IMR-90 (cell line): ENCODE measurements around the gene OSGIN1. TPM values are rescaled to one million over a fixed set of nuclear protein-coding genes. Genes with fewer than 3 reads are reported as not detected.

Source experiments
- ATAC-seq: fragments of 200-7000 bp; cut with Tn5 transposase; 2 replicates; pipeline ENCODE4 v1.9.1; 2020; ENCODE audit warnings: low read depth, mild to moderate bottlenecking, moderate library complexity
- BruUV-seq: library from RNA; stranded (reverse); fragments of 400-500 nt; replicated peaks from 2 replicates; lab custom pipeline; 2021; lab: Mats Ljungman, UMichigan
- CTCF ChIA-PET: fragments of 300-600 bp; formaldehyde crosslinking; extraction: SDS; loops from one replicate; lab custom pipeline; 2021; ENCODE audit warnings: antibody characterized with exemption; lab: Yijun Ruan, JAX
- POLR2A ChIA-PET: fragments of 300-600 bp; sonication (Branson Sonifier 250); formaldehyde crosslinking; loops from one replicate; lab custom pipeline; 2022; ENCODE audit warnings: antibody characterized with exemption; ENCODE audit not compliant: unreplicated experiment; lab: Charles Lee
- DNase-seq: peaks from one replicate; pipeline ENCODE4 v3.0.0; 2013
- H2AFZ ChIP-seq: replicated peaks from 2 replicates; pipeline ENCODE3; 2013; ENCODE audit warnings: low read length, mild to moderate bottlenecking; ENCODE audit not compliant: poor library complexity
- H2AK5ac ChIP-seq: 2 replicates; pipeline ENCODE4 v1.6.1; 2013; ENCODE audit warnings: low read depth, low read length, inconsistent platforms
- H2AK9ac ChIP-seq: replicated peaks from 2 replicates; pipeline ENCODE3; 2013; ENCODE audit warnings: mild to moderate bottlenecking, low read depth, low read length, moderate library complexity; ENCODE audit not compliant: poor library complexity
- H2BK120ac ChIP-seq: 2 replicates; pipeline ENCODE4 v1.6.1; 2013; ENCODE audit warnings: low read depth, low read length, inconsistent platforms
- H2BK15ac ChIP-seq: 3 replicates; pipeline ENCODE4 v1.6.1; 2013; ENCODE audit warnings: low read depth, low read length, inconsistent platforms
- H2BK20ac ChIP-seq: 2 replicates; pipeline ENCODE4 v1.6.1; 2013; ENCODE audit warnings: low read depth, mild to moderate bottlenecking, inconsistent platforms, low read length, moderate library complexity
- H2BK5ac ChIP-seq: 2 replicates; pipeline ENCODE4 v1.6.1; 2013; ENCODE audit warnings: mild to moderate bottlenecking, low read depth, low read length, inconsistent platforms; ENCODE audit not compliant: poor library complexity, severe bottlenecking
- H3K14ac ChIP-seq: replicated peaks from 2 replicates; pipeline ENCODE4 v1.6.1; 2013; ENCODE audit warnings: low read depth, low read length, inconsistent platforms
- H3K18ac ChIP-seq: 2 replicates; pipeline ENCODE4 v1.6.1; 2013; ENCODE audit warnings: low read depth, low read length, control low read depth
- H3K23ac ChIP-seq: 2 replicates; pipeline ENCODE4 v1.6.1; 2013; ENCODE audit warnings: low read depth, low read length, inconsistent platforms
- H3K27ac ChIP-seq: 2 replicates; pipeline ENCODE4 v1.5.1; 2013; ENCODE audit warnings: mild to moderate bottlenecking, control low read depth, low read length; ENCODE audit not compliant: insufficient read depth
- H3K27me3 ChIP-seq: 2 replicates; pipeline ENCODE4 v1.6.1; 2013; ENCODE audit warnings: low read length; ENCODE audit not compliant: control insufficient read depth, insufficient read depth
- H3K36me3 ChIP-seq: 2 replicates; pipeline ENCODE4 v1.6.1; 2013; ENCODE audit warnings: low read length, mixed read lengths; ENCODE audit not compliant: control insufficient read depth, insufficient read depth
- H3K4ac ChIP-seq: 2 replicates; pipeline ENCODE4 v1.6.1; 2013; ENCODE audit warnings: low read depth, low read length, inconsistent platforms
- H3K4me1 ChIP-seq: 2 replicates; pipeline ENCODE4 v1.6.1; 2013; ENCODE audit warnings: low read length, mixed read lengths; ENCODE audit not compliant: control insufficient read depth, insufficient read depth
- H3K4me2 ChIP-seq: 2 replicates; pipeline ENCODE4 v1.6.1; 2013; ENCODE audit warnings: low read depth, mild to moderate bottlenecking, control low read depth, low read length, moderate library complexity
- H3K4me3 ChIP-seq: 2 replicates; pipeline ENCODE4 v1.5.1; 2013; ENCODE audit warnings: low read depth, mild to moderate bottlenecking, control low read depth, low read length, moderate library complexity; ENCODE audit not compliant: insufficient read depth
- H3K56ac ChIP-seq: 2 replicates; pipeline ENCODE4 v1.6.1; 2013; ENCODE audit warnings: low read length, inconsistent platforms; ENCODE audit not compliant: insufficient read depth; ENCODE audit errors: extremely low read depth
- H3K79me1 ChIP-seq, 2 experiments: 2 replicates each; pipeline ENCODE4 v1.6.1; 2013; ENCODE audit warnings: low read length in 2 of 2, inconsistent platforms in 1 of 2, low read depth in 1 of 2
- H3K9ac ChIP-seq: 2 replicates; pipeline ENCODE4 v1.6.1; 2013; ENCODE audit warnings: low read depth, low read length, control low read depth
- H3K9me1 ChIP-seq: 2 replicates; pipeline ENCODE4 v1.6.1; 2013; ENCODE audit warnings: low read length, inconsistent platforms; ENCODE audit not compliant: insufficient read depth
- H3K9me3 ChIP-seq: 2 replicates; pipeline ENCODE4 v1.6.1; 2013; ENCODE audit warnings: low read length; ENCODE audit not compliant: control insufficient read depth, insufficient read depth
- H4K20me1 ChIP-seq: 2 replicates; pipeline ENCODE4 v1.6.1; 2013; ENCODE audit warnings: low read length, inconsistent platforms; ENCODE audit not compliant: insufficient read depth
- H4K5ac ChIP-seq: 2 replicates; pipeline ENCODE4 v1.6.1; 2013; ENCODE audit warnings: mild to moderate bottlenecking, low read depth, low read length, control low read depth
- H4K8ac ChIP-seq, 2 experiments: 2 replicates each; pipeline ENCODE4 v1.6.1; 2013; ENCODE audit warnings: low read depth in 2 of 2, low read length in 2 of 2, control low read depth in 1 of 2, inconsistent platforms in 1 of 2
- H4K91ac ChIP-seq: 2 replicates; pipeline ENCODE4 v1.6.1; 2013; ENCODE audit warnings: low read depth, low read length, inconsistent platforms; ENCODE audit not compliant: insufficient read depth
- BHLHE40 ChIP-seq: fragments of 150-350 bp; IDR thresholded peaks from 2 replicates; pipeline ENCODE4 v1.6.1; 2016; ENCODE audit warnings: mild to moderate bottlenecking, low read depth, low read length
- CHD1 ChIP-seq: IDR thresholded peaks from 2 replicates; pipeline ENCODE4 v1.6.1; 2012; ENCODE audit warnings: low read depth, low read length, improper control_type of control experiment
- CTCF ChIP-seq: conservative IDR thresholded peaks from 2 replicates; pipeline ENCODE4 v1.5.1; 2012; ENCODE audit warnings: mild to moderate bottlenecking, low read depth, low read length, improper control_type of control experiment
- ELK1 ChIP-seq: fragments of 150-350 bp; IDR thresholded peaks from 2 replicates; pipeline ENCODE4 v1.6.1; 2016; ENCODE audit warnings: low read depth, mild to moderate bottlenecking, low read length, moderate library complexity, borderline replicate concordance
- FOS ChIP-seq: fragments of 150-350 bp; IDR thresholded peaks from 2 replicates; pipeline ENCODE4 v1.6.1; 2016; ENCODE audit warnings: low read depth, low read length
- MAFK ChIP-seq: IDR thresholded peaks from 2 replicates; pipeline ENCODE4 v1.6.1; 2012; ENCODE audit warnings: low read depth, low read length, improper control_type of control experiment
- MAZ ChIP-seq: IDR thresholded peaks from 2 replicates; pipeline ENCODE4 v1.6.1; 2012; ENCODE audit warnings: low read depth, mild to moderate bottlenecking, low read length, improper control_type of control experiment, moderate library complexity, borderline replicate concordance
- MXI1 ChIP-seq: IDR thresholded peaks from 2 replicates; pipeline ENCODE4 v1.6.1; 2012; ENCODE audit warnings: low read depth, mild to moderate bottlenecking, low read length, moderate library complexity, borderline replicate concordance
- NFE2L2 ChIP-seq: fragments of 150-350 bp; IDR thresholded peaks from 2 replicates; pipeline ENCODE4 v1.6.1; 2016; ENCODE audit warnings: low read depth, mild to moderate bottlenecking, low read length
- RAD21 ChIP-seq: IDR thresholded peaks from 2 replicates; pipeline ENCODE4 v1.6.1; 2012; ENCODE audit warnings: low read length, improper control_type of control experiment
- RCOR1 ChIP-seq: IDR thresholded peaks from 2 replicates; pipeline ENCODE4 v1.6.1; 2012; ENCODE audit warnings: mild to moderate bottlenecking, low read length, improper control_type of control experiment; ENCODE audit not compliant: insufficient replicate concordance
- SMC3 ChIP-seq: fragments of 150-350 bp; IDR thresholded peaks from 2 replicates; pipeline ENCODE4 v1.6.1; 2016; ENCODE audit warnings: low read depth, mild to moderate bottlenecking, antibody characterized with exemption, low read length, moderate library complexity
- WGBS, 2 experiments: methylation state at CpG; one replicate each; pipeline versions ENCODE4 v1.1.5 to v1.1.7; 2013; ENCODE audit warnings: missing lambda C conversion rate in 2 of 2; ENCODE audit not compliant: insufficient read length in 1 of 2; ENCODE audit errors: extremely low coverage in 2 of 2; 5-methylcytosine and 5-hydroxymethylcytosine counted together
- dilution Hi-C: fragments of 300-500 bp; cut with HindIII; formaldehyde crosslinking; loops from one replicate; pipeline ENCODE4 v1.14.3; 2018; ENCODE audit warnings: low sequenced_read_pairs; ENCODE audit not compliant: unreplicated experiment
- in situ Hi-C: fragments of 300-500 bp; cut with MboI; formaldehyde crosslinking; loops from 3 replicates; pipeline ENCODE4 v1.14.3; 2019; ENCODE audit warnings: low sequenced_read_pairs, inconsistent platforms, mixed read lengths
- intact Hi-C: fragments of 100-400 bp; cut with micrococcal nuclease; formaldehyde crosslinking; loops from 2 replicates; pipeline ENCODE4 v1.10.0; 2022
- polyA plus RNA-seq, 3 experiments: library from polyadenylated mRNA; depleted of rRNA; stranded (reverse); fragments of >200 nt; gene quantifications; 2 replicates each; pipeline ENCODE4 v1.2.3, GENCODE V29; 2012; ENCODE audit warnings: low replicate concordance in 1 of 3
- total RNA-seq: library from RNA; depleted of rRNA; stranded (reverse); fragments of >200 nt; gene quantifications from 2 replicates; pipeline ENCODE4 v1.2.3, GENCODE V29; 2012

Gene OSGIN1
- total and polyA plus RNA-seq, 2 of the 4 experiments (the other 2 are of a cell fraction) = 0.90 to 6.4 TPM

GRCh38 chr16:83957296-83957855 is 4.3 kb downstream of the OSGIN1 start:
- H3K4me1 ChIP-seq = peaks cover 14% of the 10 kb centered on the region
- intact Hi-C loops = no loop called here

More at GRCh38 chr16:83957296-83957855, 4.3 kb downstream of the OSGIN1 start:
- H2BK120ac ChIP-seq = no peak overlapping the region
- ATAC-seq (no peak), DNase-seq (no peak)
- no peak overlapping the region for H3K4me3 ChIP-seq
- no peak overlapping the region for H3K18ac ChIP-seq
- POLR2A ChIA-PET = no interaction called here
- no TSS peak for BruUV-seq
- H2AFZ ChIP-seq = no peak overlapping the region
- no peak overlapping the region for H2AK9ac ChIP-seq
- H3K36me3 ChIP-seq = peaks cover 29% of the 10 kb centered on the region
- TF ChIP-seq SMC3 (no peak), FOS (no peak), RAD21 (no peak), CTCF (no peak), MAZ (no peak), MXI1 (no peak), RCOR1 (no peak), MAFK (no peak), BHLHE40 (no peak), ELK1 (no peak), CHD1 (no peak), NFE2L2 (no peak)
- no peak overlapping the region for H3K9ac ChIP-seq
- H3K9me3 ChIP-seq = no peaks in the 10 kb centered on the region
- peaks cover 0 to 25% of the 10 kb centered on the region in 2 experiments; a peak in 1 of 4 replicates for H3K79me1 ChIP-seq
- no peak overlapping the region for H4K5ac ChIP-seq
- H2AK5ac ChIP-seq = no peak overlapping the region
- H3K14ac ChIP-seq = no peak overlapping the region
- 0 out of 2 replicates have a peak, but pooled peaks cover 4% of the 10 kb centered on the region for H3K9me1 ChIP-seq
- WGBS, 2 experiments = 83% methylated on average over 1 of the region's 14 CpGs; no CpG with 5 or more reads in 1 of the 2 experiments
- H4K8ac ChIP-seq = no peak overlapping the region
- dilution Hi-C loops (no loop called here), in situ Hi-C loops (loop anchor here (25.0 kb wide), 1 partner anchor 530 kb away; no protein-coding TSS in a partner anchor)
- H4K91ac ChIP-seq = no peak overlapping the region
- no peak overlapping the region for H2BK5ac ChIP-seq
- H3K23ac ChIP-seq = no peak overlapping the region
- no peak overlapping the region for H2BK20ac ChIP-seq
- peaks cover 21% of the 10 kb centered on the region; the same call in 1 of the 2 replicates for H4K20me1 ChIP-seq
- no peak overlapping the region for H3K56ac ChIP-seq
- CTCF ChIA-PET = interaction anchor here (0.6 to 1.4 kb wide), 5 partner anchors 31 to 417 kb away, joined by 3 to 6 read pairs (median 4); no protein-coding TSS in a partner anchor
- H2BK15ac ChIP-seq = no peak overlapping the region
- H3K4ac ChIP-seq = no peak overlapping the region
- no peaks in the 10 kb centered on the region for H3K27me3 ChIP-seq
- no peak overlapping the region for H3K4me2 ChIP-seq
- no peak overlapping the region for H3K27ac ChIP-seq
